ENCODE data around the gene VWA2. TPM values are rescaled to one million over a fixed set of nuclear protein-coding genes. Genes with fewer than 3 reads are reported as not detected.

The VWA2 gene
- total RNA-seq, 2 experiments from 2014 or later: not detected

DNA sequence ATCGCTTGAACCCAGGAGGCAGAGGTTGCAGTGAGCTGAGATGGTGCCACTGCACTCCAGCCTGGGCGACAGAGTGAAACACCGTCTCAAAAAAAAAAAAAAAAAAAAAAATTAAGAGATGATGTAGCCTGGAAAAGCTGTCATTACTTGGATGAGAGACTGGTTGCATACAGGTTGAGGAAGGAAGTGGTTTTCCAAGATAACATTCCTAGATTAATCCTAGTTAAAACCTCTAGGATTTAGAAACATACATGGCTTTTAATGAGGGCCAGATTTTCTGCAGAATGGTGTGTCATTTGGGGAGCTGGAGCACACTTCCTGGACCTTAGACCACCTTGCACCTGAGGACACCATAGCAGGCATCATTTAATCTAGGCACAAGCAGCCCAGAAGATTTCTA lies 17.8 kb downstream of the VWA2 start:
- no peaks in the 10 kb centered on the region for H3K36me3 Mint-ChIP-seq
- H3K9me3 Mint-ChIP-seq: peaks cover 5% of the 10 kb centered on the region
- no peak for DNase-seq
- H3K27me3 Mint-ChIP-seq: no peaks in the 10 kb centered on the region
- no peak overlapping the region for H3K27ac Mint-ChIP-seq
- no peak overlapping the region for H3K4me3 Mint-ChIP-seq
- peaks cover 11% of the 10 kb centered on the region for H3K4me1 Mint-ChIP-seq

DNA sequence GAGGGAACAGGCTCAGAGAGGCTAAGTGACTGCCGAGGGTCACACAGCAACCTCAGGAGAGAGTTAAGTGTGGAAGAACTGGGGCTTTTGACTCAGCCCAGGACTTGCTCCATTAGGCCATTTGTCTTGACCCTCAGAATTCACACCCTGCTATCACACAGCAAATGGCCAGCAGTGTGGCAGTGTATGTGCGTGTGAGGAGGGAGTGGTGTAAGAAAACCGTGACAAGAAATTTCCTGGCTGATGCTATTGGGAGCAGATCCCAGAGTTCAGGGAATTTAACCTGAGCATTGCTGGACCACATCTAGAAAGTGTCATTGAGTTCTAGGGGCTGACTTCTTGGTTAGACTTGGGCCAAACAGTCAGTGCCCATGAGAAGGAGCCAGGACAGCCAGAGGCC lies 18.4 kb downstream of the VWA2 start:
- H3K27me3 Mint-ChIP-seq: no peaks in the 10 kb centered on the region
- DNase-seq: no peak
- H3K4me1 Mint-ChIP-seq: peaks cover 11% of the 10 kb centered on the region
- no peaks in the 10 kb centered on the region for H3K36me3 Mint-ChIP-seq
- peaks cover 5% of the 10 kb centered on the region for H3K9me3 Mint-ChIP-seq
- H3K4me3 Mint-ChIP-seq: no peak overlapping the region
- H3K27ac Mint-ChIP-seq: no peak overlapping the region

DNA sequence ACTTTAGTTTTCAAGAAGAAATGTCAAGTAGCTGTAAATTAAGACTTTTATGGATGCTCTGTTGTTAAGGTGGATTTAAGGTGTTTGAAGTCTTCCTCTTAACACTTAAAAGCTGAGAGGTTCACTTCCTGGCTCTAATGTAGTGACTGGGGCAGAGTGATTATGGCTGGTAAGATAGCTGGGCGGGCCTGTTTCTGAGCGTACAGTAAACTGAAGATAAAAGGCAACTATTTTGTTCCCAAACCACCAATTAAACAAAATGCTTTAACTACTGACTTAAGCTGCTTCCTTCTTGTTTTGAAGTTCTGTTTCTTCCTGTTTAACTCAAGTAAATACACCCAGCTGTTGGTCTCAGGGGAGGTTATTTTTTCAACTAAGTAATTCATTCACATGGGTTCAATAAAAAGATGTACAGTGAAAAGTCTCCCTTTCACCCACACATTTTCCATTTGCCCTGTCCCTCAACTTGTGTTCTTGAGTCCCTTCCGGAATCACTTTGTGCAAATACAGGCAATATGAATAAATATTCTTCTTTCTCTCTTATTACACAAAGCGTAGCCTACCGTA lies 19.3 kb downstream of the VWA2 start:
- no peaks in the 10 kb centered on the region for H3K27me3 Mint-ChIP-seq
- no peak overlapping the region for H3K27ac Mint-ChIP-seq
- peaks cover 10% of the 10 kb centered on the region for H3K4me1 Mint-ChIP-seq
- no peak overlapping the region for H3K4me3 Mint-ChIP-seq
- H3K36me3 Mint-ChIP-seq: no peaks in the 10 kb centered on the region
- no peak for DNase-seq
- H3K9me3 Mint-ChIP-seq: peaks cover 2% of the 10 kb centered on the region

DNA sequence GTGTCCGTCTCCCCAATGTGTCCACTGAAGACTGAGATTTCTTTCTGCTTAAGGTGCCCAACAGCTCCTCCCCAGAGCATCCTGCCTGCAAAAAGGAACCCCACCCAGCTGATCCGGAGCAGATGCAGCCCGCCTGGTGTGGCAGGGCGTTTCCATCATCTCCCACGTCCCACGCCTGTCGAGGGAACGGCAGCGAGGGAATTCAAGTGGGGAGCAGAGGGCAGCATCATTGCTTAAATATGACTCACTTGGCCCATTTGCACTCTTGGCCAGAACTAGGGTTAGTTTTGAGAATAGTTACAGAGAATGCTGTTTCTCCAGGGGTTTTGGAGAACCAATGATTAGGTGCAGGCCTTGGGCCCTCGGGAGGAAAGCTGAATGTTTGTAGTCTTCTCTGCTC lies 20.8 kb downstream of the VWA2 start:
- no peak overlapping the region for H3K27ac Mint-ChIP-seq
- H3K27me3 Mint-ChIP-seq: no peaks in the 10 kb centered on the region
- DNase-seq: no peak
- H3K4me1 Mint-ChIP-seq: peaks cover 10% of the 10 kb centered on the region
- H3K4me3 Mint-ChIP-seq: no peak overlapping the region
- H3K9me3 Mint-ChIP-seq: no peaks in the 10 kb centered on the region
- H3K36me3 Mint-ChIP-seq: no peaks in the 10 kb centered on the region

DNA sequence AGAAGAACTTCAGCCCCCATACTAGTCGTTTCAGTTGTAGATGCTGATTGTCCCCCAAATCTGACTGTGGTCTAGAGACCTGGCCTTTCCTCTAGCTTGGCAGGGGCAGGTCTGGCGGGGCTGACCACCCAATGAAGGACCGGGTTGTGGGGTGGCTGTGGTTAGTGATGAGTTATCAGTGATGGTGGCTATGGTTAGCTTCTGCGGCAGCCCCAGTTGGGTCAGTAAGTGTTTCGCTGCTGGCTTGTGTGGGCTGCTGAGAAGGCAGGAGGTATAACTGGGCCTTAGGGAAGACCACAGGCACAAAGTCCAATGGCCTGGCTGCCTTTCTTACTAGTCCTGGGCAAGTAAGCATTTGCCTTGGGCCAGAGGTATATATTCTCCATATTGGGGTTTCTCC lies 21.3 kb downstream of the VWA2 start:
- H3K36me3 Mint-ChIP-seq: no peaks in the 10 kb centered on the region
- H3K4me3 Mint-ChIP-seq: no peak overlapping the region
- peaks cover 10% of the 10 kb centered on the region for H3K4me1 Mint-ChIP-seq
- no peak overlapping the region for H3K27ac Mint-ChIP-seq
- DNase-seq: no peak
- no peaks in the 10 kb centered on the region for H3K9me3 Mint-ChIP-seq
- H3K27me3 Mint-ChIP-seq: no peaks in the 10 kb centered on the region

DNA sequence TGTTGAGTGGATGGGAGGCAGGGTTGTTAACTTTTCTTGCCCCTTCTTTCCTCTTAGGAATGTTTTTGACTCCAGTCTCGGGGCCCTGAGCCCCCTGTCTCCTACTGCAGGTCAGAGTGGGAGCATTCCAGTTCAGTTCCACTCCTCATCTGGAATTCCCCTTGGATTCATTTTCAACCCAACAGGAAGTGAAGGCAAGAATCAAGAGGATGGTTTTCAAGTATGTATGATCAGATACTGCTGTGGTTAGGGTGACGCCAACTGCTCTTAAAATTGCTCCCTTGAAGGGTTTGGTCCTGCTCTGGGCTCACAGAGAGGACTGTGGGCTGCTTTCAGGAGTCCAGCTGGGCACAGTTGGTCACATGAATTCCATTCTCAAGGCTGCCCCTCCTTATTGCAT lies 22.0 kb downstream of the VWA2 start:
- H3K9me3 Mint-ChIP-seq: no peaks in the 10 kb centered on the region
- H3K4me3 Mint-ChIP-seq: no peak overlapping the region
- H3K27me3 Mint-ChIP-seq: no peaks in the 10 kb centered on the region
- H3K27ac Mint-ChIP-seq: no peak overlapping the region
- peaks cover 10% of the 10 kb centered on the region for H3K4me1 Mint-ChIP-seq
- DNase-seq: no peak
- no peaks in the 10 kb centered on the region for H3K36me3 Mint-ChIP-seq

DNA sequence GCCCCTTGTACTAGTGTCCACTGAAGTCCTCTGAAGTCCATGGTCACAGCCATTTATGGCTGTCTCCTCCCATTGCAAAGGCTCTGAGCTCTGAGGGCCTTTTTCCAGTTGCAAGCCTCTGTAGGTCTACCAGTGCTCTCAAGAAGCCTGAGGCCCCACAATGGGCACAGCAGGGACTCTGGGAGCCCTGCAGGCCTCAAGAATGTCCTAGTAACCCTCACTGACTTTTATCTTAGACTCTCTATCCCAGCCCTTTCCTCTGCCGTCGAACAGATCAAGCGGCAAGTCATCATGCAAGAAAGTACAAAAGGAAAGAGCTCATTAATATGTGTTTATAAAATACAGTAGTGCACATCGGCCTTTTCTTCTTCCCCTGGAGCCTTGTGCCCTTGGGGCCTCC lies 23.4 kb downstream of the VWA2 start:
- Mint-ChIP-seq H3K27ac (no peak overlapping the region), H3K4me1 (peaks cover 10% of the 10 kb centered on the region), H3K36me3 (no peaks in the 10 kb centered on the region)

DNA sequence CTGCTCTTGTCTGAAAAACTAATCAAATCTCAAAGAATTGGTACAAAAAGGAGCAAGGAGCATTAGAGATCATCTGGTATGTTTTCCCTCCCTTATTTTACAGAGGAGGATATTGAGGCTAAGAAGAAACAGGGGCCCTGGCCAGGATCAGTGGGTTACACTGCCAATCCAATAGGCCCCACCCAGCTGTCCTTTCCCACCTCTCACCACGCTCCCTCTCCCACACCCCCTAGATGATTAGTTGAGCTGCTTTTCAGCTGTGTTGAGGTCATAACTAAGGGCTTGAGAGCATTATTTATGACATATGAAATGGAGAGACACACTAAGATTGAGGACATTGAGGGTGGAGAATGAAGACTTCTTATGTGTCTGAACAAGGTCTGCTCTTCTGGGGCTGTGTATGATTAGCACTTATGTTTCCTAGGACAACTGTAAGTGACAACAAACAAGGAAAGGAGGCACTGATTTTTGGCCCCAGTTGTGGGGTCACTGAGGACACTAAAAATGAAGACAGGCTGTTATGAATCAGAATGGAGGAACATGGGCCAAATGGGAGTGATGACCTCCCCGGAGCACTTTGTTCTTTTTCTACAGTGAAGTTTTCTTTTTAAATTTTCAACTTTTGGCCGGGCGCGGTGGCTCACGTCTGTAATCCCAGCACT lies 26.5 kb downstream of the VWA2 start:
- DNase-seq: no peak
- Mint-ChIP-seq H3K36me3 (no peaks in the 10 kb centered on the region), H3K4me3 (no peak overlapping the region), H3K9me3 (no peaks in the 10 kb centered on the region), H3K27ac (no peak overlapping the region), H3K4me1 (peaks cover 1% of the 10 kb centered on the region), H3K27me3 (no peaks in the 10 kb centered on the region)

More for the DNA sequence above, 23.4 kb downstream of the VWA2 start:
- DNase-seq: no peak
- Mint-ChIP-seq H3K4me3 (no peak overlapping the region), H3K27me3 (no peaks in the 10 kb centered on the region), H3K9me3 (no peaks in the 10 kb centered on the region)

DNA sequence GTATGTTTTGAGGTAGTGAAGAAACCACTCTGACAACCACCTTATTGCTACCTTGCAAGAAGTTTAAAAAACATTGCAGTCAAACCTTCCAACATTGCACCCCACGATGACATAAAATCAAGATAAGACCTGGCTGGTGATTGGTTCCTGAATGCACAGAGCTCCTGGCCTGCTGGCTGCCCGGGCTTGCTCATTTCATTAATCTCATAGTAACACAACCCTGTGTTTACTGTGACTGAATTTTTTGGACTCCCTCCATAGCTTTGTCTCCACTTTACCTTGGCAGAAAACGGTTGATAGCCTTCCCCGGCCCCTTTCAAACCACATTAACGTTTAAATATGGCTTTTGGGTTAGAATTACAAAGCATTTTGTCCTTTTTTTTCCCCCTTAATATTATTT lies 27.5 kb downstream of the VWA2 start:
- DNase-seq: no peak
- Mint-ChIP-seq H3K27ac (no peak overlapping the region), H3K27me3 (no peaks in the 10 kb centered on the region), H3K9me3 (no peaks in the 10 kb centered on the region), H3K4me3 (no peak overlapping the region), H3K36me3 (no peaks in the 10 kb centered on the region), H3K4me1 (no peaks in the 10 kb centered on the region)

DNA sequence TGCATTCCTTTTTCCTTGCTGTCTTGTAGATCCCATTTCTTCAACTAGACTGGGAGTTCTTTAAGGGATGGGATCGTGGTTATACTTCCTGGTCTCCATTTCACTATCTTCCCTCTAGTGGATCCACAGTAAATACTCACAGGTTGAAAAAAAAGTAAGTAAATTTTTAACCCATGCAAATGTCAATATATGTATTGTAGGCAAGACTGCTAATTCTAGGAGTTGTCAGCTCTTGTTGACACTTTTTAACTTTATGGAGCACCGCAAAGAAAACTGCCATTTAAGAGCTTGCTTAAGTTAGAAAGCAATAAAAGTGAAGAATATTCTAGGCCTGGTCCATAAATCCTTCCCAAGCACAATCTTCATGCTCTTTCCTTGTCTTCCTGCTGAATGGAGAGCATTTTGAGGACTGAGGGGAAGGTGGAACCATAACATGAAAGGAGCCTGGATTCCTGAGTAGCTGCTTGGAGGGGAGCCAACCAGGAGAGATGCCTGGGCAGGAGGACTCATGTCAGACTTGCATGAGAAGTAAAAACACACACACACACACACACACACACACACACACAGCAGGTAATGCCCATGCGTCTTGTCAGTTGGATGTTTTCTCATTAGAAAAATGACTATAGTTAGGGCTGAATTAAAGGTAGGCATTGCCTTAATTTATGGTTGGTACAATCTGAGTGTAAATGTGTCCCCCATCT lies 32.2 kb downstream of the VWA2 start:
- no peaks in the 10 kb centered on the region for H3K36me3 Mint-ChIP-seq
- H3K27ac Mint-ChIP-seq: no peak overlapping the region
- peaks cover 5% of the 10 kb centered on the region for H3K27me3 Mint-ChIP-seq
- DNase-seq: no peak
- H3K4me1 Mint-ChIP-seq: no peaks in the 10 kb centered on the region
- H3K4me3 Mint-ChIP-seq: no peak overlapping the region
- no peaks in the 10 kb centered on the region for H3K9me3 Mint-ChIP-seq

DNA sequence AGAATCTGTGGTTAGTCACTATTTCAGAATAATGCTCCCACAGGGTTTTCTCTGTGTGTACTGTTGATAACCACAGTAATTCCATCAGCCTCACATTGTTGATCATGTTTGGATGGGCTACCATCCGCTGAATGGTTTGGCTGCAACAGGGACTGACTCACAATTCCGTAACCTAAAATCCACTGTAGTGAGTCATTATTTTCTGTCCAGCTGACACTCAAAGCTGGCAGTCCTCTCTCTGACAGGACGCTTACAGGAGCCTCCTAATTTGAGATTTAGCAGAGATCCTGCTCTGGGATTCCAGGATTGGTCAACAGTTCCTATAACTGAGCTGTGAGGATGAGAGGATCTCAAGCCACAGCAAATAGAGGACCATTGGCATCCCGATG lies 32.7 kb downstream of the VWA2 start:
- no peak for DNase-seq
- Mint-ChIP-seq H3K9me3 (no peaks in the 10 kb centered on the region), H3K4me3 (no peak overlapping the region), H3K36me3 (no peaks in the 10 kb centered on the region), H3K4me1 (no peaks in the 10 kb centered on the region), H3K27me3 (peaks cover 5% of the 10 kb centered on the region), H3K27ac (no peak overlapping the region)

DNA sequence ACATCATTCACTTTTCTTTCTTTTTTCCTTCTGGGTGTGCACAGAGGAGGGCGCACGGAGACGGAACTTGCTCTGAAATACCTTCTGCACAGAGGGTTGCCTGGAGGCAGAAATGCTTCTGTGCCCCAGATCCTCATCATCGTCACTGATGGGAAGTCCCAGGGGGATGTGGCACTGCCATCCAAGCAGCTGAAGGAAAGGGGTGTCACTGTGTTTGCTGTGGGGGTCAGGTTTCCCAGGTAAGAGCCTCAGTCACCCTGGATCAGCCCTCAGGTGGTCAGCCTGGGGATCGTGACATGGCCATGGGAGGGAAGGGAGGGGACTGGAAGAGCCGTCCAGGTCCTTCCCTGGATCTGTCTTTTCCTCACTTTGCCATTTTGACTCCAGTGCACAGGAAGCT lies 33.6 kb downstream of the VWA2 start:
- Mint-ChIP-seq H3K27ac (no peak overlapping the region), H3K36me3 (no peaks in the 10 kb centered on the region), H3K27me3 (peaks cover 5% of the 10 kb centered on the region), H3K4me1 (no peaks in the 10 kb centered on the region), H3K4me3 (no peak overlapping the region), H3K9me3 (no peaks in the 10 kb centered on the region)
- no peak for DNase-seq

DNA sequence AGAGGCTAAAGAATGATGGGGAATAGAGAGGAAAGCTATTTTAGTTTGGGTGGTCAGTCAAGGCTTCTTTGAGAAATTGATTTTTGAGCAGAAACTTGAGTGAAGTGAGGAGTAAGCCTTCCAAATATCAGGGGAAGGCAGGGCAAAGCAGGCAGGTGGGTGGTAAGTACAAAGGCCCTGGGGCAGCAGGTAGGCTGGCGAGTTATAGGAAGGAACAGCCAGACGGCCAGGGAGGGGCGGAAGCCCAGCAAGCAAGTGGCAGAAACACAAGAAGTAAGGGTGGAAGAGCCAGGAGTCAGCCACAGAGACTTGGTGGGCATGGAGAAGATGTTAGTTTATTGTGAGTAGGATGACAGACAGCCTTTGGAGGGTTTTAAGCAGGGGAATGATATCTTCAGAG lies 34.9 kb downstream of the VWA2 start:
- no peak overlapping the region for H3K4me3 Mint-ChIP-seq
- H3K4me1 Mint-ChIP-seq: no peaks in the 10 kb centered on the region
- H3K27me3 Mint-ChIP-seq: peaks cover 5% of the 10 kb centered on the region
- H3K36me3 Mint-ChIP-seq: no peaks in the 10 kb centered on the region
- H3K27ac Mint-ChIP-seq: no peak overlapping the region
- no peaks in the 10 kb centered on the region for H3K9me3 Mint-ChIP-seq
- DNase-seq: no peak

DNA sequence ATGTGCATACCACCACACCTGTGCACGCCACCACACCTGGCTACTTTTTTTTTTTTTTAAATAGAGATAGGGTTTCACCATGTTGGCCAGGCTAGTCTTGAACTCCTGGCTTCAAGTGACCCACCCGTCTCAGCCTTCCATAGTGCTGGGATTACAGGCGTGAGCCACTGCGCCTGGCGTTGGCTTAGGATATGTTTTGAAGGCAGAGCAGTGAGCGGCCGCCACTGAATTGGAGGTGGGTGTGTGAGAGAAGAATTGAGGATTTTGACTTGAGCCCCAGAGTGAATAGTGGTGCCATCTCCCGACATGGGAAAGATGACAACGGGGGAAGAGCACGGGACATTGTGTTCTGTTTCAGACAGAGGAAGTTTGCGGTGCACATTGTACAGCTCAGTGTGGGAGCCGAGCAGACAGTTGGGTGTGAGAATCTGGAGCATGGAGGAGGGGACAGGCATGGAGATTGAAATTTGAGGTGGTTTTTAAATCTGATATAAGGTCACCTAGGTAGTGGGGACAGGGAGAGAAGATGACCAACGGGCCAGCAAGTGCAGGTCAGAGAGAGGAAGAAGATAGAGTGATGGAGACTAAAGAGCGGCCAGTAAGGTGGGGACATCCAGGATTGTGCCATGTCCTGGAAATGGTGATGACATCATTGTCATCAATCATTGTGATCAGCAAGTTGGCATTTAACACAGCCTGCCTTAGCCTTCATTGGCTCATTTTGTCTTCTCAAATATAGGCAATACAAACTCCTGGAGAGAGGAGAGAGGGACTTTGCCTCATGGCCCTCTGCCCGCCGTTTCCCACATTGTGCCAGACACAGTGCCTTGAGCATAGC lies 35.8 kb downstream of the VWA2 start:
- Mint-ChIP-seq H3K4me1 (no peaks in the 10 kb centered on the region), H3K4me3 (no peak overlapping the region), H3K9me3 (no peaks in the 10 kb centered on the region), H3K36me3 (no peaks in the 10 kb centered on the region), H3K27ac (no peak overlapping the region), H3K27me3 (peaks cover 5% of the 10 kb centered on the region)
- no peak for DNase-seq

DNA sequence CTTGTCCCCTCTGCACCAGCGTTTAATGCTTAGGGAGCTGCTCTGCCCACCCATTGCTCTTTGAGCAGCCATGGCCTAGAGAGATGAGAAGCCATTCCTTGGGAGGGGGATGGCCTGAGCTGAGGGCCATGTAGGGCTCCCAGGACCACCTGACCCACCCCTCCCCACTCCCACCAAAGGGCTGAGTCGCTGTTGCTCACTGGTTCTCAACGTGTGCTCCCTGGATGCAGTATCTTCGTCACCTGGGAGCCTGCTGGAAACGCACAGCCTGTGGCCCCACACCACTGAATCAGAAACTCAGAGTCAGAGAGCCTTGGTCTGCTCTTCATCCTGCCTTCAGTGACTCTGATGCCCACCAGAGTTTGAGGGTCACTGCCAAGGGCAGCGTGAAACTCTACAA lies 37.0 kb downstream of the VWA2 start:
- Mint-ChIP-seq H3K4me1 (no peaks in the 10 kb centered on the region), H3K9me3 (no peaks in the 10 kb centered on the region), H3K27ac (no peak overlapping the region), H3K36me3 (no peaks in the 10 kb centered on the region), H3K27me3 (peaks cover 5% of the 10 kb centered on the region), H3K4me3 (no peak overlapping the region)
- DNase-seq: no peak
